Measurements from ENCODE around the gene RNF123. TPM values are rescaled to one million over a fixed set of nuclear protein-coding genes. Genes with fewer than 3 reads are reported as not detected.
"Not testable (repeated sequence)": the region's sequence is repeated elsewhere in the genome, so short reads cannot be mapped to it uniquely, and the experiment has no call there.

The RNF123 gene
- polyA plus RNA-seq, 3 donors: 12.3 to 20.9 (median 13.6) TPM

GRCh38 chr3:49694409-49695070, 5.2 kb downstream of the RNF123 start:
- 70 to 77% (median 71%) methylated on average over 6 of the region's 6 CpGs for WGBS, 3 donors
- H3K27ac ChIP-seq (ENCODE audit: low read depth, low read length): not testable (repeated sequence)

- H3K27ac ChIP-seq (ENCODE audit: low read depth, low read length): not testable (repeated sequence)
- WGBS, 3 donors: 86 to 98% (median 88%) methylated on average over 3 to 4 of the region's 4 CpGs
Observed at GRCh38 chr3:49695350-49696015, 6.1 kb downstream of the RNF123 start.

- WGBS, 3 donors: 85 to 93% (median 87%) methylated on average over 10 to 16 of the region's 16 CpGs
- H3K27ac ChIP-seq (ENCODE audit: low read depth, low read length): no peak overlapping the region
Observed at GRCh38 chr3:49699281-49699979, 10.1 kb downstream of the RNF123 start.

- WGBS, 3 donors: 83 to 86% (median 84%) methylated on average over 8 of the region's 8 CpGs
- H3K27ac ChIP-seq (ENCODE audit: low read depth, low read length): no peak overlapping the region
Observed at GRCh38 chr3:49700014-49700413, 10.7 kb downstream of the RNF123 start.

- WGBS, 3 donors: 80 to 87% (median 81%) methylated on average over 12 to 13 of the region's 13 CpGs
- H3K27ac ChIP-seq (ENCODE audit: low read depth, low read length): no peak overlapping the region
Observed at GRCh38 chr3:49700453-49701128, 11.2 kb downstream of the RNF123 start.

- H3K27ac ChIP-seq (ENCODE audit: low read depth, low read length): no peak overlapping the region
- 86 to 91% (median 88%) methylated on average over 21 of the region's 21 CpGs for WGBS, 3 donors
Observed at GRCh38 chr3:49701388-49702077, 12.2 kb downstream of the RNF123 start.

GRCh38 chr3:49702672-49703071, 13.3 kb downstream of the RNF123 start:
- 89 to 95% (median 89%) methylated on average over 11 of the region's 11 CpGs for WGBS, 3 donors

GRCh38 chr3:49703443-49703927, 14.1 kb downstream of the RNF123 start:
- WGBS, 3 donors: 55 to 62% (median 57%) methylated on average over 12 to 14 of the region's 14 CpGs
- no peak overlapping the region for H3K27ac ChIP-seq (ENCODE audit: low read depth, low read length)

More at GRCh38 chr3:49702672-49703071, 13.3 kb downstream of the RNF123 start:
- no peak overlapping the region for H3K27ac ChIP-seq (ENCODE audit: low read depth, low read length)

- H3K27ac ChIP-seq (ENCODE audit: low read depth, low read length): no peak overlapping the region
- WGBS, 3 donors: 87 to 98% (median 87%) methylated on average over 7 of the region's 7 CpGs
Observed at GRCh38 chr3:49703956-49704355, 14.6 kb downstream of the RNF123 start.

GRCh38 chr3:49704629-49705028, 15.3 kb downstream of the RNF123 start:
- WGBS, 3 donors: 93 to 95% (median 93%) methylated on average over 8 of the region's 8 CpGs
- H3K27ac ChIP-seq (ENCODE audit: low read depth, low read length): no peak overlapping the region

- WGBS, 3 donors: 95 to 96% (median 95%) methylated on average over 17 of the region's 17 CpGs
Observed at GRCh38 chr3:49705390-49705960, 16.1 kb downstream of the RNF123 start.

GRCh38 chr3:49706456-49707112, 17.2 kb downstream of the RNF123 start:
- H3K27ac ChIP-seq (ENCODE audit: low read depth, low read length): no peak overlapping the region
- 80 to 91% (median 88%) methylated on average over 9 of the region's 9 CpGs for WGBS, 3 donors

More at GRCh38 chr3:49705390-49705960, 16.1 kb downstream of the RNF123 start:
- no peak overlapping the region for H3K27ac ChIP-seq (ENCODE audit: low read depth, low read length)

GRCh38 chr3:49707113-49707480, 17.7 kb downstream of the RNF123 start:
- WGBS, 3 donors: 74 to 86% (median 76%) methylated on average over 4 of the region's 4 CpGs

GRCh38 chr3:49709852-49710251, 20.5 kb downstream of the RNF123 start:
- WGBS, 3 donors: 92 to 97% (median 97%) methylated on average over 8 of the region's 8 CpGs
- H3K27ac ChIP-seq (ENCODE audit: low read depth, low read length): no peak overlapping the region

More at GRCh38 chr3:49707113-49707480, 17.7 kb downstream of the RNF123 start:
- no peak overlapping the region for H3K27ac ChIP-seq (ENCODE audit: low read depth, low read length)

GRCh38 chr3:49711489-49711888, 22.1 kb downstream of the RNF123 start:
- 79 to 88% (median 87%) methylated on average over 5 of the region's 5 CpGs for WGBS, 3 donors

GRCh38 chr3:49712166-49712565, 22.8 kb downstream of the RNF123 start:
- no peak overlapping the region for H3K27ac ChIP-seq (ENCODE audit: low read depth, low read length)
- 89 to 95% (median 90%) methylated on average over 11 of the region's 11 CpGs for WGBS, 3 donors

More at GRCh38 chr3:49711489-49711888, 22.1 kb downstream of the RNF123 start:
- no peak overlapping the region for H3K27ac ChIP-seq (ENCODE audit: low read depth, low read length)

- 63 to 67% (median 65%) methylated on average over 7 of the region's 7 CpGs for WGBS, 3 donors
Observed at GRCh38 chr3:49712631-49713317, 23.4 kb downstream of the RNF123 start.

More at GRCh38 chr3:49712631-49713317, 23.4 kb downstream of the RNF123 start:
- H3K27ac ChIP-seq (ENCODE audit: low read depth, low read length): no peak overlapping the region

Measured in adipose tissue (tissue), 3 donors.